Glutamatergic neuron (in vitro differentiated cells): Measurements from ENCODE around the gene EFEMP2. TPM values are rescaled to one million over a fixed set of nuclear protein-coding genes. Genes with fewer than 3 reads are reported as not detected.
A peak's percentile ranks its signal among the peaks of the same experiment; 100 is the strongest.
"Not testable (repeated sequence)": the region's sequence is repeated elsewhere in the genome, so short reads cannot be mapped to it uniquely, and the experiment has no call there.

Source experiments
- DNase-seq: peaks from one replicate; pipeline ENCODE4 v3.0.0; 2022
- H3K27ac Mint-ChIP-seq: one replicate; pipeline ENCODE4 v1.8.0; 2020; ENCODE audit warnings: mild to moderate bottlenecking, mixed read lengths, inconsistent platforms; ENCODE audit not compliant: unreplicated experiment
- H3K27me3 Mint-ChIP-seq: one replicate; pipeline ENCODE4 v1.8.0; 2020; ENCODE audit warnings: mild to moderate bottlenecking, moderate library complexity, mixed read lengths, inconsistent platforms; ENCODE audit not compliant: unreplicated experiment
- H3K36me3 Mint-ChIP-seq: one replicate; pipeline ENCODE4 v1.8.0; 2020; ENCODE audit warnings: mild to moderate bottlenecking, mixed read lengths, inconsistent platforms; ENCODE audit not compliant: unreplicated experiment
- H3K4me1 Mint-ChIP-seq: one replicate; pipeline ENCODE4 v1.8.0; 2020; ENCODE audit warnings: mild to moderate bottlenecking, low read depth, mixed read lengths, inconsistent platforms; ENCODE audit not compliant: unreplicated experiment
- H3K4me3 Mint-ChIP-seq: one replicate; pipeline ENCODE4 v1.8.0; 2020; ENCODE audit warnings: mild to moderate bottlenecking, mixed read lengths, inconsistent platforms; ENCODE audit not compliant: unreplicated experiment
- H3K9me3 Mint-ChIP-seq: one replicate; pipeline ENCODE4 v1.8.0; 2020; ENCODE audit warnings: mild to moderate bottlenecking, moderate library complexity, mixed read lengths, inconsistent platforms; ENCODE audit not compliant: unreplicated experiment
- CTCF ChIP-seq: fragments of 200-600 bp; sonication (generic); IDR thresholded peaks from one replicate; pipeline ENCODE4 v1.5.0; 2021; ENCODE audit not compliant: partially characterized antibody, unreplicated experiment
- total RNA-seq: library from RNA; stranded (reverse); fragmentation: NEBNext Ultra II Directional; extraction: Animal tissue kit (Norgen Biotek cat#: 25700); gene quantifications from one replicate; pipeline ENCODE4 v1.2.1, GENCODE V29; 2021; ENCODE audit not compliant: unreplicated experiment

The EFEMP2 gene
- total RNA-seq, 1 donor from 2014 or later = 16.3 TPM

- Mint-ChIP-seq H3K4me3 (no peak overlapping the region), H3K36me3 (no peaks in the 10 kb centered on the region), H3K9me3 (no peaks in the 10 kb centered on the region), H3K27ac (no peak overlapping the region), H3K4me1 (no peaks in the 10 kb centered on the region), H3K27me3 (peaks cover 3% of the 10 kb centered on the region)
- TF ChIP-seq CTCF = no peak
- no peak for DNase-seq
These were observed 28.2 kb downstream of the EFEMP2 start for GRCh38 chr11:65844231-65844872.

DNA sequence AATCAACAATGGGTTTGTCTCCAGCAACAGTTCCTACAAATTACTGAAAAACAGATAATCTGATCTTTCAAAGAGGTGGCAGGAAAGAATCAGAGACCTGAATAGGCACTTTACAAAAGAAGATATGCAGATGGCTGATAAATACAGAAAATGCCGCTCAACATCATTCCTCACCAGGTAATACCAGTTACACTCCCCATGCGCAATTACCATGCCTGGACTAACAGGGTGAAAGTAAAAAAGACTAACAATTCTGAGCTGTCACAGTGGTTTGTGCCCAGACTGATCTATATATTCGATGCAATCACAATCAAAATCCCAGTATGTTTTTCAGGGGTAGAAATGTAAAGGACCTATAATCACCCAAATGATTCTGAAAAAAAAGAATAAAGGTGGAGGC is 28.8 kb downstream of the EFEMP2 start:
- Mint-ChIP-seq H3K36me3 (no peaks in the 10 kb centered on the region), H3K4me1 (no peaks in the 10 kb centered on the region), H3K27ac (no peak overlapping the region), H3K9me3 (no peaks in the 10 kb centered on the region), H3K27me3 (peaks cover 3% of the 10 kb centered on the region), H3K4me3 (no peak overlapping the region)
- no peak for TF ChIP-seq CTCF
- DNase-seq = no peak

DNA sequence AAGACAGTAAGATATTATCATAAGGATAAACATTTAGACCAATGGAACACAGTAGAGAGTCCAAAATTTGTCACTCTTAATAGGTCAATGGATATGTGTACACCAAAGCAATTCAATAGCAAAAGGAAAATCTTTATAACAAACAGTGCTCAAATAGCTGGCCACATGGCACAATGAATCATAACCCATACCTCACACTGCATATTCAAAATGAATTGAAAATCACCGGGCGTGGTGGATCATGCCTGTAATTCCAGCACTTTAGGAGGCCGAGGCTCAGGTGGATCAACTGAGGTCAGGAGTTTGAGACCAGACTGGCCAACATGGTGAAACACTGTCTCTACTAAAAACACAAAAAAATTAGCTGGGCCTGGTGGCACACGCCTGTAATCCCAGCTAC is 30.5 kb downstream of the EFEMP2 start:
- H3K9me3 Mint-ChIP-seq = no peaks in the 10 kb centered on the region
- no peak for DNase-seq
- no peak overlapping the region for H3K4me3 Mint-ChIP-seq
- H3K4me1 Mint-ChIP-seq = no peaks in the 10 kb centered on the region
- H3K36me3 Mint-ChIP-seq = no peaks in the 10 kb centered on the region
- H3K27ac Mint-ChIP-seq = no peak overlapping the region
- no peak for TF ChIP-seq CTCF
- peaks cover 3% of the 10 kb centered on the region for H3K27me3 Mint-ChIP-seq

DNA sequence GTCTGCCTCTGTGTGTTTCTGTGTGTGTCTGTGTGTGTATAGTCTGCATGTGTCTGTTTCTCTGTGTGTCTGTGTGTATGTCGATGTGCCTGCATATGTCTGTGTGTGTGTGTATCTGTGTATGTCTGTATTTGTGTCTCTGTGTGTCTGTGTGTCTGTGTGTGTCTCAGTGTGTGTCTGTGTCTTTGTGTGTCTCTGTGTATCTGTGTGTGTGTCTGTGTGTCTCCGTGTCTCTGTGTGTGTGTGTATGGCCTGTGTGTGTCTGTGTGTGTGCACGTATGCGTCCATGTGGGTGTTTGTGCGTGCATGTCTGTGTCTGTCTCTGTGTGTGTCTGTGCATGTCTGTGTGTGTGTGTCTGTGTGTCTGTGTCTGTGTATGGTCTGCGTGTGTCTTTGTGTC is 38.4 kb downstream of the EFEMP2 start:
- no peak overlapping the region for H3K4me3 Mint-ChIP-seq
- no peak for TF ChIP-seq CTCF
- no peaks in the 10 kb centered on the region for H3K36me3 Mint-ChIP-seq
- H3K4me1 Mint-ChIP-seq = no peaks in the 10 kb centered on the region
- H3K27ac Mint-ChIP-seq = no peak overlapping the region
- H3K27me3 Mint-ChIP-seq = peaks cover 9% of the 10 kb centered on the region
- DNase-seq = no peak
- H3K9me3 Mint-ChIP-seq = peaks cover 6% of the 10 kb centered on the region

GRCh38 chr11:65833297-65834030 is 39.1 kb downstream of the EFEMP2 start, which contains the start of gene SNX32:
Gene SNX32 (plus strand): TSS chr11:65833963. CDS start chr11:65834066, 103 bp downstream.
- H3K9me3 Mint-ChIP-seq = peaks cover 6% of the 10 kb centered on the region
- H3K36me3 Mint-ChIP-seq = no peaks in the 10 kb centered on the region
- peaks cover 9% of the 10 kb centered on the region for H3K27me3 Mint-ChIP-seq
- peak; percentile 98 for DNase-seq
- H3K27ac Mint-ChIP-seq = peak within 1 kb of the TSS; percentile 65
- H3K4me1 Mint-ChIP-seq = no peaks in the 10 kb centered on the region
- no peak for TF ChIP-seq CTCF
- no peak within 1 kb of the TSS for H3K4me3 Mint-ChIP-seq

DNA sequence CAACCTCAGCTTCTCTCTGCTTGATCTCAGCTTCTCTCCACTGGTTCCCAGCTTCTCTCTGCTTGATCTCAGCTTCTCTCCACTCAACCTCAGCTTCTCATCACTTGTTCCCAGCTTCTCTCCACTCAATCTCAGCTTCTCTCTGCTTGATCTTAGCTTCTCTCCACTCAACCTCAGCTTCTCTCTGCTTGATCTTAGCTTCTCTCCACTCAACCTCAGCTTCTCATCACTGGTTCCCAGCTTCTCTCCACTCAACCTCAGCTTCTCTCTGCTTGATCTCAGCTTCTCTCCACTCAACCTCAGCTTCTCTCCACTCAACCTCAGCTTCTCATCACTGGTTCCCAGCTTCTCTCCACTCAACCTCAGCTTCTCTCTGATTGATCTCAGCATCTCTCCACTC is 40.4 kb downstream of the EFEMP2 start:
- not testable (repeated sequence) for H3K27me3 Mint-ChIP-seq, H3K36me3 Mint-ChIP-seq, H3K4me1 Mint-ChIP-seq, H3K27ac Mint-ChIP-seq, H3K9me3 Mint-ChIP-seq, DNase-seq
- H3K4me3 Mint-ChIP-seq = peak overlapping the region; percentile 44
